HG03432 (cell line): ENCODE data around the gene TECR.

Experiments
- ATAC-seq: cut with Tn5 transposase; IDR thresholded peaks from one replicate; pipeline ENCODE4 v1.9.1; 2021; ENCODE audit warnings: mild to moderate bottlenecking, moderate library complexity; ENCODE audit not compliant: unreplicated experiment

The TECR gene

DNA sequence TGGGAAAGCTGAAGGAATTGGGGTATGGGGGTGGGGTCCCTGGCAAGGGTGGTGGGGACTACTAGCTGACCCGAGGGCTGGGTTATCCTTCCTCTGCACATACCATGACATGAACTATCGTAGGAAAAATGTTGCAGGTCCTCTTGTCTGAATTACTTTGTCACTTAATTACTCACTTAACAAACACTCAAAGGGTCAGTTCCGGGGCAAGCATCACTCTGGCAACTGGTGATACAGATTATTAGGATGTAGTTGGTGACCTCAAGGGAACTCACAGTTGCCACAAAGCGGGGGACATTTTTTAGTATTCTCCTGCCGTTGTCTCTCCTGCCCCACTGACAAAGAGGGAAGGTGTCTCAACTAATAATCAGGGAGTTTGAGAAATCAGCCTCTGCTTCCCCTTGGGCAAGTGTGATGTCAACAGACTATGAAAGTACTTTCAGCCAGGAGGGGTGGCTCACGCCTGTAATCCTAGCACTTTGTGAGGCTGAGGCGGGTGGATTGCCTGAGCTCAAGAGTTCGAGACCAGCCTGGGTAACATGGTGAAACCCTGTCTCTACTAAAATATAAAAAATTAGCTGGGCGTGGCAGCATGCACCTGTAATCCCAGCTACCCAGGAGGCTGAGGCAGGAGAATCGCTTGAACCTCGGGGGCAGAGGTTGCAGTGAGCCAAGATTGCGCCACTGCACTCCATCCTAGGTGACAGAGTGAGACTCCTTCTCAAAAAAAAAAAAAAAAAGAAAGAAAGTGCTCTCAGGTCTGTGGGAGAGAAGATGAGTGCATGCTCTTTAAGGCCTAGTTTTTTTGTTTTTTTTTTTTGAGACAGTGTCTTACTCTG, 21.5 kb upstream of the TECR start:
- no peak for ATAC-seq

DNA sequence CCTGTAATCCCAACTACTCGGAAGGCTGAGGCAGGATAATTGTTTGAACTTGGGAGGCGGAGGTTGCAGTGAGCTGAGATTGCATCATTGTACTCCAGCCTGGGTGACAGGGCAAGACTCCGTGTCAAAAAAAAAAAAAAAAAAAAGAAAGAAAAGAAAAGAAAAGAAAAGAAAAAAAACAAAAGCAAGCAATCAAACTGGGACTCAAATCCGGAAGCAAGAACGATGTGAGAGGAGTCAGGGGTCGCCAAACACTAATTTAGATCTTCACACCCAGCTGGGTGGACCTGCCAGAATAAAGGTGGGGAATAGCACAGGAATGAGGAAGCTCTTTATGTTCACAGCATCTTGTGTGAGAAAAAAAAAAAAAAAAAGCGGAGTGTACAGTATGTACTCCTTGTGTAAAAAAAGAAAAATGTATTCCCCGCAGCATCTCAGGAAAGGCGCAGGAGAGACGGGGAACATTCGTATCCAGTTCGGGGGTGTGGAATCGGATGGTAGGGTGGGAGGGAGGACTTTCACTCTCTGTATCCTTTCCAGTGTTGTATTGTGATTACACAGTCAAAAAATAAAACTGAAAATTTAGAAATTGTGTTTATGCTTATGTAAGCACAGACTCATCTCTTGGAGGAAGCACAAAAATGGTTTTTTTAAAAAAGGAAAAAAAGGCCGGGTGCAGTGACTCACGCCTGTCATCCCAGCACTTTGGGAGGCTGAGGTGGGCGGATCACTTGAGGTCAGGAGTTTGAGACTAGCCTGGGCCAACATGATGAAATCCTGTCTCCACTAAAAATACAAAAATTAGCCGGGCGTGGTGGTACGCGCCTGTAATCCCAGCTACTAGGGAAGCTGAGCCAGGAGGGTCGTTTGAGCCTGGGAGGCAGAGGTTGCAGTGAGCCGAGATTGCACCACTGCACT, 18.8 kb upstream of the TECR start:
- ATAC-seq: no peak

DNA sequence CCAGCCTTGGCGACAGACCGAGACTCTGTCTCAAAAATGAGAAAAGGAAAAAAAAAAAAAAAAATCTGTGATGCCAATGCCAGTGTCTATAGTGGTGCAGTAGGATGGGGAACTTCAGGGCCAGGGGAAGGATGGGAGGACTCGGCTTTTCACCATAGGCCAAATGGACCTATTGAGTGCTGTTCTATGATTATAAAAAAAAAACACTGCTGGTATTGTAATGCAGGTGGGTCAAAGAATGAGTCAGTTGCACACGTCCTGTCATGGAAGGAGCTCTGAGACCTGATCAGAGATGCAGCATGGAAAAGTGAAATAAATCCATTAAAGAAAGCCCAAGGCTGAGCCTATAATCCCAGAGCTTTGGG, 18.2 kb upstream of the TECR start:
- no peak for ATAC-seq

DNA sequence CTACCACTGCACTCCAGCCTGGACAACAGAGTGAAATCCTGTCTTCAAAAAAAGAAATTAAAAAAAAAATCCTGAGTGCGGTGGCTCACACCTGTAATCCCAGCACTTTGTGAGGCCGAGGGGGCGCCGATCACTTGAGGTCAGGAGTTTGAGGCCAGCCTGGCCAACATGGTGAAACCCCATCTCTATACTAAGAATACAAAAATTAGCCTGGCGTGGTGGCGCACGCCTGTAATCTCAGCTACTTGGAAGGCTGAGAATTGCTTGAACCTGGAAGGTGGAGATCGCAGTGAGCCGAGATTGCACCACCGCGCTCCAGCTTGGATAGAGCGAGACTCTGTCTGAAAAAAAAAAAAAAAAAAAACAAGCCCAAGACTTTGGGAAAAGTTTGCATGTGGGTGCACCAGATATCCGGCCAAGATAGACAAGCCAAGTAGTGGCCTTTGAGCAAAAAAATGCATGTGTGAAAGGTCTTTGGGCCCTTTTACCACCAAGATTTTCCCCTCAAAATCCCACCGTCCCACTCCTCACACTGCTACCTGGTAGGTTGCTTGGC, 16.9 kb upstream of the TECR start:
- no peak for ATAC-seq

DNA sequence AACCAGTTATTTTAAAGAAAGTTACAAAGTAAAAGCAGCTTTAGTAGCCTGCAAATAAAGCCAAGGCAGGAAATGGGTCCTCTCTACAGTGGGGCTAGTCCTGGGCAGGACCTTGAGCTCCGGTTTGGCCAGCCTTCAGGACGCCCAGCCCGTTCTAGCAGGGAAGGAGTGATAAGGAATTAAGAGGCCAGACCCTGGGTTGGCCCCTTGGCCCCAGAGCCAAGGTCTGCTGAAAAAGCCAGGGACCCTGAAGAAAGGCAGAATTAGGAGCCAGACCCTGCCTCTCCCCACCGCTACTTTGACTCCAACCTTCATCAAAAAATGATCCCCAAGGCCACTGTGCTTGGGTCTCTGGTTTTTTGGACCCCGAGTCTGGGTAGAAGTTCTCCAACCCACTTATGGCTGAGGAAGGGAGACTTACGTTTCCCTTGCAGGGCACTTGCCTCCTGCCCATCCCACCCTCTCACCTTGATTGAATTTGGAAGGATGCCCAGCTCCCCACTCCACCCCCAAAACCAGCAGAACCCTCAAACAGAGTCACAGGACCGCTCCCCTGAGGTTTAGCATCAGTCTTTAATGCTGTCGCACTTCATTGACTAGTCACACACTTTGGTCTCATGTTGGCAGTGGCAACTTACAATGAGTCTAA, 15.1 kb upstream of the TECR start:
- ATAC-seq: no peak

DNA sequence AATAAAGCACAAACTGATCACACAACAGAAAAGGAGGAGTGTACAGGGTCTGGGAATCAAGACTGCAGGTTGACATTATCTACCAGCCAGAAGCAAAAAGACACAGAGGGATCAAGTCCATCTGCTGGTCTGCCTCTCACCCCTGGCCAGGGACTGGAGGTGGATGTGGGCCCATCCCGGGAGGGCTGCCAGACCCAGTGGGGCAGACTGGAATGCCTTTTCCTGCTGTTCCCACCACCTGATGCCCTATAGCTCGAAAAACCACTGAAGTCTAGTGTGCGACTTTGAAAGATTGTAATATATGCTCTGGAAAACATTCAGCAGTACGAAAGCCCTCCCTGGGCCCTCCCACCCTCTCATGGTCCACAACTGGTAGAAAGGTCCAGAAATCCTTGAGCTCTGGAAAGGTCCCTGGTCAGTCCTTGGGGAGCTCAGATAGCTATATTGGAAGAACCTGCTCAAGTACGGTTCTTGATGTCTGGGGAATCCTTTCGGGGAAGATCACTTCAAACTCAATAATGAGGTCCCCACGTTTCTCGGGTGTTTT, 13.8 kb upstream of the TECR start:
- ATAC-seq: no peak

DNA sequence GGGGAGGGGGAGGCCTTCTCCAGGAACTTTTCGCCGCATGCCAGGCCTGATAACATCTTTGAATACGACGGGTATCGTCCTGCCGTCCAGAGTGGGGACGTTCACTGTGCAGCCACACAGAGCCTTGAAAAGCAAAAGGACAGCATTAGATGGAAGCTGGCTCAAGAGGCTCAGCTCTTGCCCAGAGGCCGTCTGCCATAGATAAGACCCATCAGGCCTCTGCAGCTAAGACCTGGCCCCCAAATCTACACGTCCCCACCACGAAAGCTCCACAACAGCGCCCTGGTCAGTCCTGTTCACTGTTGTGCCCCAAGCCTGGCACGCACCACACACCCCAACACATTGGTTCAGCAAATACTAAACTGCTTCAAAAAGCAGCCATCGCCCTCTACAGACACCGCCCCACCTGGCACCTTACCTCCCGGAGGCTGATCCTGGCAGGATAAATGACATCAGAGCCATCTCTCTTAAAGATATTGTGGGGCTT, 13.3 kb upstream of the TECR start:
- ATAC-seq: no peak

DNA sequence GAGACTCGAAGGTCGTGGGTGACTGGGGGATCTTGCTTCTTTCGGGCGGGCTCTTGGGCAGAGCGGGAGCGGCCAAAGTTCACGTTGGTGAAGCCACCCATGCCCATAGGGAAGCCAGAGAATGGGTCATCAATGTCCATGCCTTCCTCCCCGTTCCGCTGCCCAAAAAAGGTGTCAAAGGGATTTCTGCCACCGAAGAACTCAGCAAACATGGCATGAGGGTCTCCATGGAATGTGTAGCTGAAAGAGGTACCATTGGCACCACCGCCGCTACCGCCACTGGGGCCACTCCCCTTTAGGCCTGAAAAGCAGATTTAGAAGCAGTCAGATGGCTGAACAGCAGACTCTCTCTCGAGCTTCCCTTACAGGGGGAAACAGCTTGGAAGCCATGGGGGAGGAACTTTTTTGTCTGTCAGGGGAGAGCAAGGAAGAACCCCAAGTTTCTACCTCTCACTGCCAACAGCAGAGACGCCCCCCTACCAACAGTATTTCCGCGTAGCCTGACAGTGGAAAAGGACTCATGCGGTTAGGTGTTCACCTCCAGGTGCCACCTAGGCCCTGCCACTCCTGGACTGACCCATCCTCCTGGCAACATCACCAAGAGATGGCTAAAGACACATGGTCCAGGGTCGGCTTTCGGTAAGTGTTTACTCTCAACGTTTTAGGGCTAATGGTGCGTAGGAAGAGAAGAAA, 12.5 kb upstream of the TECR start:
- ATAC-seq: no peak

DNA sequence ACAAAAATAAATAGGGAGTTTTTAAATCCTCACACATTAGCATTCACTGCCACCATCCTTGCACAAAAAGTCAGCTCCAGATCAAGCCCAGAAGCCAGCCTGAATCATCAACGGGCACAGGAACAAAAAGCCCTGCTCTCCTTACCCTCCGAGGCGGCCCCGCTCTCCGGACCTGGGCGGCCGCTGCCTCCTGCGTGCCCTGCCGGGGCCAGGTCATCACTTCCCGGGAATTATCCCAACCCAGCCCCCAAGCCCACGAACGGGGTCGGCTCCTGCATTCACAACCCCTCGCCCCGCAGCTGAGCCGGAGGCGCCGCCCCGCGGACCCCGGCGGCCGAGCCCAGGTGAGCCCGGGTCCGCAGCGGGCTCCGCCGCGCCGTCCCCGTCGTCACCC, 12.0 kb upstream of the TECR start:
- ATAC-seq: no peak

DNA sequence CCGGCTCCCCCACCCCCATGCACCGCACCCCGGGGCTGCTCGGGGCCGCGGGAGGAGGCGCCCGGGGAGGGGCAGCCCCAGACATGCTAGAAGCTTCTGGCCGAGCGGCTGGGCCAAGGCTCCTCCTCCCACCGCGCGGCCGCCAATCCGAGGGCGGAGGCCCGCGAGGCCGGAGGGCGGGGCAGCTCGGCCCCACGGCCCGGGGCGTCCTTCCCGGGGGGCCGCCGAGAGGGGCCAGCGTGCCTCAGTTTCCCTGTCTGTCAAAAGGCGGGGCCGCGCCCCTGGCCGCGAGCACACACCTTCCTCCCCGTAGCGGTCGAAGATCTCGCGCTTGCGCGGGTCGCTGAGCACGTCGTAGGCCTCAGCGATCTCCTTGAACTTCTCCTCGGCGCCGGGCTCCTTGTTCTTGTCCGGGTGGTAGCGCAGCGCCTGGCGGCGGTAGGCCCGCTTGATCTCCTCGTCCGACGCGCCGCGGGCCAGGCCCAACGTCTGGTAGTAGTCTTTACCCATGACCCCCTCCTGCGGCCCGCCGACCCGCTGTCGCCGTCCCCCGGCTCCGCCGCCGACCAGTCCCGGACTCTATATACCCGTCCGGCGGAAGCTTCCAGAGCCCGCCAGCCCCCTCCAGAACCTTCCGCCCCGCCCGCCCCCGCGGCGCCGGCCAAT, 11.4 kb upstream of the TECR start, which contains the start of gene DNAJB1:
Gene DNAJB1 (minus strand): TSS at position 558 of the 666 bp plus-strand sequence. CDS start 48 bp downstream, at position 510.
- ATAC-seq: peak; percentile 67

DNA sequence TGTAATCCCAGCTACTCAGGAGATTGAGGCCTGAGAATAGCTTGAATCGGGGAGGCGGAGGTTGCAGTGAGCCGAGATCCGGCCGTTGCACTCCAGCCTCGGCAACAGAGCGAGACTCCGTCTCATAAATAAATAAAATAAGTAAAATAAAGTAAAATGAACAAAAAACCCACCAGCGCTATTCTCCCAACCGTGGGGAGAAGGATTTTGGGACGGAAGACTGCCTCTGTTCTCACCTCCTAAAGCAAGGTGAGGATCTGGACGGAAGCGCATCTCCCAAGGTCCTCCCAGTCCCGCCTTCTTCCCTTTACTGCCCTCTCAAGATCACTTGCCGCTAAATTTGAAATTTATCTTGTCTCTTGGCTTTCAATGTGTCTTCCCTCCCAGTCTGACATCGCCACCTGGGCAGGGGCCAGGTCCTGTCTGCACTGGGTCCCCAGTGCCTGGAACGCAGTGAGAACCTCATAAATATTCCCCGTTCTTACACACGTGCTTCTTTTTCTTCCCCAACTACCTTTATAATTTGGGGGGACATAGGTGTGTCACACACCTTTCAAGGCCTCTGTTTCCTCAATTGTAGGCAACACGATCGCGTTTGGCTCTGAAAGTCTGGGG, 10.0 kb upstream of the TECR start:
- ATAC-seq: no peak

DNA sequence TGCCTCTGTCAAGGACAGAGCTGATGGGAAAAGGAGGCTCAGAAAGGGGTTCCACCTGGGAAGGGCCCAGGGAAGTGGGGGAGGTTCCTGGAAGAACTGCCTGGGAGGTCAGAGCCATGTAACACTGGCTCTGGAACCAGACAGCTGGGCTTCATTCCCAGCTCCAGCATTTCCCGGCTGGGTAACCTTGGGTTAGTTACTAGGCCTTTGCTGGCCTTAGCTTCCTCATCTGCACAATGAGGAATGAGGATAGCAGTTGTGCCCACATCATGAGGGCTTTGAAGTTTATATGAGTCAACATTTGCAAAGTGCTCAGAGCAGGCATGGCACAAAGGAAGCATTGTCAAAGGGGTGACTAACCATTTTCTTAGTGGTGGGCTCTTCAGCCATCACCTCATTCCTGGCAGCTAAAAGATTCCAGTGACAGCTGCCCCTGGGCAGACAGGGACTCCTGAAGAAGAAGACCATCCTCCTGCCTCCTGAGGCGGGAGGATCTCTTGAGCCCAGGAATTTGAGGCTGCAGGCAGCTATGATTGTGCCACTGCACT, 9.5 kb upstream of the TECR start:
- ATAC-seq: no peak

DNA sequence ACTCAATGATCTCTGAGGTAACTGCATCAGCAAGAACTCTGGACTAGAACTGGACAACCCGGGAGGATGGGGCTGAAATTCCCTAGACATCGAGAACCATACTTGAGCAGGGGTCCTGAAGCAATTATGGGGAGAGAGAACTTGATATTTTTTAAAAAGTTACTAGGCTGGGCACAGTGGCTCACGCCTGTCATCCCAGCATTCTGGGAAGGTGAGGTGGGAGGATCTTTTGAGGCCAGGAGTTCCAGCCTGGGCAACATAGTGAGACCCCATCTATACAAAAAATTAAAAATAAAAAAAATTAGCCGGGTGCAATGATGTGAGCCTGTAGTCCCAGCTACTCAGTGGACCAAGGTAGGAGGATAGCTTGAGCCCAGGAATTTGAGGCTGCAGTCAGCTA, 8.9 kb upstream of the TECR start:
- ATAC-seq: no peak

DNA sequence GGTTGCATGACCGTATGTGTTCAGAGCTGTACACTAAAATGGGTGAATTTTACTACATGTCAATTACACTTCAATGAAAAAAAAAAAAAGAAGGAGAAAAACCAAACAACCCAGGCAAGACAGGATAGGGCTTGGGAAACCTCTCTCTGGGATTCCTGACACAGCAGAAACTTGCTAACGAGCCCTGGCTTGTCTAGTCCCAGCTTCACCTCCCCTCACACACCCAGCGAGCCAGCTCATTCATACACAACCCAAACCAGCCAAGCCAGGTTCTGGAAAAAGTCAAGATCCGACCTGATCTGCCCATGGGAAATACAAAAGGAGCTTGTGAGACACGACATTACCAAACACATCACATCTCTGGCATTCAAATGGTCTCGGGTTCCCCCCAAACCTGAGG, 3.7 kb upstream of the TECR start:
- no peak for ATAC-seq

DNA sequence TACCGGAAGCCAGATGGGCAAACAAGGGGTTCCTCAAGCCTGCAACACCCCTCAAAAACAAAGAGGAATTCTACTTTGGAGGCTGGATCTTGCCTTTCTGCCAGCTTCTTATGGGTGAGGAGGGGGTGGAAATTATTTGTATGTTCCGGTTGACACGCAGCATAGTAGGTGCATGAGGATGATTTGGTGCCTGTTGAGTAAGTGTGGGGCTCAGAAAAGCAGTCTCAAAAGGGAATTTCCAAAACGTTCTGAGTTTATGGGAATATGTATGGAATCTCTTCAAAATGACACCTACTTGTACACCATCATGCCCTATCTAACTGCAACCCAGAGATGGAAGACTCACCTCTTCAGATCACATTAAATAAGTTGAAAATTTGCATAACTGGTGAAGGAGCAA, 3.0 kb upstream of the TECR start:
- ATAC-seq: no peak

DNA sequence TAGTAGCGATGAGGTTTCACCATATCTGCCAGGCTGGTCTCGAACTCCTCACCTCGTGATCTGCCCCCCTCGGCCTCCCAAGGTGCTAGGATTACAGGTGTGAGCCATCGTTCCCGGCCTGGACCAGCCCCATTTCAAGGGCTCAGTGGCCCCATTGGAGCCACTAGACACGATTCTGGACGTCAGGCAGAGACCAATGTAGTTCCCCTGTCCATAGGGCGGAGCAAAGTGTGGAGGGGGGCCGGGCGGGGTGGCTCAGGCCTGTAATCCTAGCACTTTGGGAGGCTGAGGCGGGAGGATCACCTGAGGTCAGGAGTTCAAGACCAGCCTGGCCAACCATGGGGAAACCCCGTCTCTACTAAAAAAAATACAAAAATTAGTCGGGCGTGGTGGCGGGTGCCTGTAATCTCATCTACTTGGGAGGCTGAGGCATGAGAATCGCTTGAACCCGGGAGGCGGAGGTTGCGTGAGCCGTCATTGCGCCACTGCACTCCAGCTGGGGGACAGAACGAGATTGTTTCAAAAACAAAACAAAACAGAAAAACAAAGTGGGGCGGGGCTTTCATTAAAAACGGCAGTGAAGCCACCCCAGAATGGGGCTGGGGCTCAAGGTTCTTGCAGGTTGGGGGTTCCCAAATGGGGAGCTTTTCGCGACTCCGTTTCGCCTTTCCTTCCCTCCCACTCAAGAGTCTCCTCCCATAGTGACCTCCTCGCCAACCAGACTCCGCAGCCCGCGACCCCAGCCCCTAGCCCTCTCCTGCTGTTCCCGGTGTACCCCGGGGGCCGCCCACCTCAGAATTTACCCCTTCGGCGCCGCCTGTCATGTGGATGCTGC, 758 bp upstream of the TECR start:
- no peak for ATAC-seq

DNA sequence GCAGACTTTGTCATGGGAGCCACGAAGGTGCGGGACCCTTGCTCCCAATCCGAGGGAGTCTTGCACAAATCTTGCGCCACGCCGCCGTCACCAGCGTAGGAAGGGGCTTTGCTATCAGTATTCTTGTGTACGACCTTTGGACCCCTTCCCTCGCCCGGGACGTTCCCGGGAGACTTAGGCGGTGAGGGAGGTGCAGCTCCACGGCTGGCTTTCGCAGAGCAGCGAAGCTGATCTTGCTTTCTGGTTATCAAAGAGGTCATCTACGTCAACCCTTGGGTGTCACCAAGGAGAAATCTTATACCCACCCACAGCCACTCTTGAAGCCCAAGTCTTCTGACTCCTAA, 583 bp downstream of the TECR start:
- ATAC-seq: peak; percentile 3

DNA sequence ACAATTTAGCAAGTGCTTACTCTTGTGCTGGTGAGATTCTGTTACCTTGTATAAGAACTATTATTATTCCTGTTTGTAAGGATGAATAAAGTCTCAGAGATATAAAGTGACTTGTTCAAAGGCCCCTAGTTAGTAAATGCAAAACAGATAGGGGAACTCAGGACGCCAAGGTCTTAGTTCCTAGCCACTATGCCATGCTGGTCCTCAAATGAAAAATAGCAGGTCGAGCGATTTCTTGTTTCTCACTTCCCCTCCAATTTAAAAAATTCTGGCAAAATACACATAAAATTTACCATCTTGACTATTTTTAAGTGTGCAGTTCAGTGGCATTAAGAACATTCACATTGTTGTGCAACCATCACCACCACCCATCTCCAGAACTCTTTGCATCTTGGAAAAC, 1.1 kb downstream of the TECR start:
- ATAC-seq: no peak
